B cell (primary cell): ENCODE measurements around the gene RPA1. TPM values are rescaled to one million over a fixed set of nuclear protein-coding genes. Genes with fewer than 3 reads are reported as not detected.

Source experiments
- ATAC-seq: fragments of 200-7000 bp; cut with Tn5 transposase; one replicate; pipeline ENCODE4 v1.10.0; 2021; ENCODE audit warnings: low read depth, mild to moderate bottlenecking, moderate number of reproducible peaks, moderate library complexity
- CTCF ChIA-PET: fragments of 350-600 bp; sonication (Branson Sonifier 250); formaldehyde crosslinking; loops from one replicate; lab custom pipeline; 2021; ENCODE audit warnings: antibody characterized with exemption, inconsistent platforms; lab: Charles Lee
- POLR2A ChIA-PET: fragments of 350-600 bp; sonication (Branson Sonifier 250); formaldehyde crosslinking; loops from one replicate; lab custom pipeline; 2021; ENCODE audit warnings: antibody characterized with exemption; lab: Charles Lee
- DNase-seq: peaks from one replicate; pipeline ENCODE4 v3.0.0; 2013
- H2AFZ ChIP-seq: 2 replicates; pipeline ENCODE4 v1.6.1; 2012; ENCODE audit warnings: mild to moderate bottlenecking, low read depth, low read length; ENCODE audit not compliant: insufficient read depth, poor library complexity, severe bottlenecking
- H3K27ac ChIP-seq, 2 donors: 1 replicate in 1 of 2; 2 replicates in 1 of 2; pipeline ENCODE4 v1.5.1; 2012 to 2013; ENCODE audit warnings: low read length in 2 of 2, mild to moderate bottlenecking in 2 of 2, moderate library complexity in 1 of 2
- H3K27me3 ChIP-seq, 4 experiments: fragments of 200-600 bp in 1 of 4; sonication (generic) in 1 of 4; replicated peaks in 1 of 4; 1 replicate in 2 of 4; 2 replicates in 2 of 4; pipeline versions ENCODE4 v1.6.1 to v1.7.0; 2013 to 2016; ENCODE audit warnings: low read length in 3 of 4, mild to moderate bottlenecking in 2 of 4, mixed read lengths in 1 of 4, moderate library complexity in 1 of 4; ENCODE audit not compliant: insufficient read depth in 4 of 4, control insufficient read depth in 3 of 4; ENCODE audit errors: control extremely low read depth in 1 of 4
- H3K36me3 ChIP-seq, 2 experiments: replicated peaks in 1 of 2; 1 replicate in 1 of 2; 2 replicates in 1 of 2; pipeline versions ENCODE4 v1.6.1 to v1.7.1; 2013; ENCODE audit warnings: low read length in 1 of 2; ENCODE audit not compliant: insufficient read depth in 2 of 2, control insufficient read depth in 1 of 2; ENCODE audit errors: control extremely low read depth in 1 of 2, extremely low read depth in 1 of 2
- H3K4me1 ChIP-seq, 2 donors: fragments of 200-600 bp in 1 of 2; sonication (generic) in 1 of 2; 1 replicate in 1 of 2; 2 replicates in 1 of 2; pipeline versions ENCODE4 v1.5.1 to v1.6.1; 2013 to 2017; ENCODE audit warnings: low read length in 2 of 2; ENCODE audit not compliant: control insufficient read depth in 2 of 2, insufficient read depth in 2 of 2
- H3K4me2 ChIP-seq: replicated peaks from 2 replicates; pipeline ENCODE3; 2012; ENCODE audit warnings: mild to moderate bottlenecking, low read depth, low read length; ENCODE audit not compliant: poor library complexity, severe bottlenecking
- H3K4me3 ChIP-seq, 5 experiments: fragments of 200-600 bp in 1 of 5; sonication (generic) in 1 of 5; 1 replicate in 3 of 5; 2 replicates in 2 of 5; pipeline versions ENCODE4 v1.5.1 to v1.7.0; 2011 to 2016; ENCODE audit warnings: low read length in 4 of 5, mild to moderate bottlenecking in 4 of 5, low read depth in 2 of 5, control low read depth in 1 of 5, moderate library complexity in 1 of 5; ENCODE audit not compliant: insufficient read depth in 1 of 5; ENCODE audit errors: control extremely low read depth in 1 of 5, extremely low read depth in 1 of 5
- H3K79me2 ChIP-seq: fragments of 200-600 bp; sonication (generic); one replicate; pipeline ENCODE4 v1.6.0; 2016; ENCODE audit warnings: low read length; ENCODE audit not compliant: control insufficient read depth, insufficient read depth
- H3K9ac ChIP-seq: fragments of 200-600 bp; sonication (generic); 2 replicates; pipeline ENCODE4 v1.6.1; 2017; ENCODE audit warnings: mild to moderate bottlenecking, low read length, moderate library complexity
- H3K9me3 ChIP-seq, 3 donors: one replicate each; pipeline versions ENCODE4 v1.6.1 to v1.7.1; 2013; ENCODE audit warnings: low read length in 2 of 3; ENCODE audit not compliant: control insufficient read depth in 2 of 3, insufficient read depth in 1 of 3; ENCODE audit errors: control extremely low read depth in 1 of 3
- H4K20me1 ChIP-seq: 2 replicates; pipeline ENCODE4 v1.6.0; 2012; ENCODE audit warnings: mild to moderate bottlenecking, low read length; ENCODE audit not compliant: insufficient read depth, control insufficient read depth, poor library complexity, severe bottlenecking
- H3K27ac Mint-ChIP-seq: one replicate; pipeline ENCODE4 v1.8.0; 2021; ENCODE audit warnings: mixed read lengths
- H3K27me3 Mint-ChIP-seq: one replicate; pipeline ENCODE4 v1.8.0; 2021; ENCODE audit warnings: mixed read lengths
- H3K4me1 Mint-ChIP-seq: one replicate; pipeline ENCODE4 v1.8.0; 2021; ENCODE audit warnings: mixed read lengths
- H3K4me3 Mint-ChIP-seq: one replicate; pipeline ENCODE4 v1.8.0; 2021; ENCODE audit warnings: mixed read lengths
- H3K9me3 Mint-ChIP-seq: one replicate; pipeline ENCODE4 v1.8.0; 2022; ENCODE audit warnings: mixed read lengths; ENCODE audit not compliant: insufficient read depth
- CTCF ChIP-seq: fragments of 200-600 bp; IDR thresholded peaks from one replicate; pipeline ENCODE4 v1.8.0; 2022; ENCODE audit warnings: antibody characterized with exemption, mild to moderate bottlenecking
- EZH2 ChIP-seq: IDR thresholded peaks from 2 replicates; pipeline ENCODE4 v1.6.1; 2012; ENCODE audit warnings: borderline replicate concordance, low read depth, mild to moderate bottlenecking, moderate library complexity, low read length; ENCODE audit not compliant: insufficient read depth, poor library complexity, severe bottlenecking
- WGBS: methylation state at CpG from one replicate; pipeline ENCODE4 v1.1.5; 2013; ENCODE audit warnings: missing lambda C conversion rate; ENCODE audit not compliant: insufficient coverage; 5-methylcytosine and 5-hydroxymethylcytosine counted together
- intact Hi-C: fragments of 100-400 bp; cut with micrococcal nuclease; formaldehyde crosslinking; loops from one replicate; pipeline ENCODE4 v1.10.0; 2022
- polyA plus RNA-seq: library from polyadenylated mRNA; depleted of rRNA; stranded (reverse); fragments of >200 nt; gene quantifications from 2 replicates; pipeline ENCODE4 v1.2.3, GENCODE V29; 2012
- total RNA-seq, 2 donors: library from RNA; stranded (reverse); fragments of 120-200 nt in 1 of 2; gene quantifications; 1 replicate in 1 of 2; 2 replicates in 1 of 2; pipeline versions ENCODE4 v1.2.3 to v1.2.4, GENCODE V29; 2013 to 2022

The RPA1 gene
- total and polyA plus RNA-seq, 2 donors (not counting 1 experiment from before 2014, with no cell fraction given) = 27.0 to 94.5 TPM

- ChIA-PET POLR2A (interaction anchor here (0.6 kb wide), 1 partner anchor 12 kb away, joined by 3 read pairs; no protein-coding TSS in a partner anchor), CTCF (interaction anchor here (1.4 kb wide), 1 partner anchor 72 kb away, joined by 3 read pairs; no protein-coding TSS in a partner anchor)
- no peaks in the 10 kb centered on the region for H3K4me1 ChIP-seq
- Mint-ChIP-seq H3K4me1 (peaks cover 4% of the 10 kb centered on the region), H3K27me3 (no peaks in the 10 kb centered on the region), H3K4me3 (no peak overlapping the region), H3K9me3 (no peaks in the 10 kb centered on the region), H3K27ac (no peak overlapping the region)
- H4K20me1 ChIP-seq = no peaks in the 10 kb centered on the region
- TF ChIP-seq EZH2 = no peak
- no peak for TF ChIP-seq CTCF
- intact Hi-C loops = no loop called here
- H3K27ac ChIP-seq = no peak overlapping the region
- ATAC-seq = no peak
- H3K79me2 ChIP-seq = peaks cover 6% of the 10 kb centered on the region
- no peaks in the 10 kb centered on the region for H3K36me3 ChIP-seq
- no peaks in the 10 kb centered on the region for H3K27me3 ChIP-seq
- no peak overlapping the region for H3K4me2 ChIP-seq
- DNase-seq = no peak
- H2AFZ ChIP-seq = no peak overlapping the region
- no peaks in the 10 kb centered on the region for H3K9me3 ChIP-seq
- H3K4me3 ChIP-seq = no peak overlapping the region
- H3K9ac ChIP-seq = no peak overlapping the region
- 100% methylated on average over 16 of the region's 23 CpGs for WGBS
Observed at GRCh38 chr17:1792495-1793446, 37.0 kb upstream of the RPA1 start.

- no CpG with 5 or more reads among the region's 1 CpG for WGBS
- ATAC-seq (no peak), DNase-seq (no peak)
- Mint-ChIP-seq H3K4me1 (peaks cover 4% of the 10 kb centered on the region), H3K4me3 (no peak overlapping the region), H3K27me3 (no peaks in the 10 kb centered on the region), H3K27ac (no peak overlapping the region), H3K9me3 (no peaks in the 10 kb centered on the region)
- no peak for TF ChIP-seq CTCF
- TF ChIP-seq EZH2 = no peak
- no peak overlapping the region for H3K27ac ChIP-seq
- peaks cover 9% of the 10 kb centered on the region for H3K79me2 ChIP-seq
- no peak overlapping the region for H3K4me3 ChIP-seq
- no peak overlapping the region for H2AFZ ChIP-seq
- POLR2A ChIA-PET = interaction anchor here (0.6 kb wide), 1 partner anchor 12 kb away, joined by 3 read pairs; no protein-coding TSS in a partner anchor
- no peaks in the 10 kb centered on the region for H3K4me1 ChIP-seq
- intact Hi-C loops = no loop called here
- no peaks in the 10 kb centered on the region for H3K9me3 ChIP-seq
- H3K36me3 ChIP-seq = no peaks in the 10 kb centered on the region
- H3K9ac ChIP-seq = no peak overlapping the region
- H4K20me1 ChIP-seq = no peaks in the 10 kb centered on the region
- CTCF ChIA-PET = interaction anchor here (0.6 to 1.4 kb wide), 3 partner anchors 72 to 217 kb away, joined by 3 read pairs; no protein-coding TSS in a partner anchor
- H3K4me2 ChIP-seq = no peak overlapping the region
- H3K27me3 ChIP-seq = no peaks in the 10 kb centered on the region
Observed at GRCh38 chr17:1793447-1793806, 36.4 kb upstream of the RPA1 start.
